ENCODE data around the gene KAT5. TPM values are rescaled to one million over a fixed set of nuclear protein-coding genes. Genes with fewer than 3 reads are reported as not detected.

KAT5 gene
- total and polyA plus RNA-seq, 2 donors (not counting 3 experiments of a cell fraction or from before 2014, with no cell fraction given): 35.8 to 48.8 TPM

DNA sequence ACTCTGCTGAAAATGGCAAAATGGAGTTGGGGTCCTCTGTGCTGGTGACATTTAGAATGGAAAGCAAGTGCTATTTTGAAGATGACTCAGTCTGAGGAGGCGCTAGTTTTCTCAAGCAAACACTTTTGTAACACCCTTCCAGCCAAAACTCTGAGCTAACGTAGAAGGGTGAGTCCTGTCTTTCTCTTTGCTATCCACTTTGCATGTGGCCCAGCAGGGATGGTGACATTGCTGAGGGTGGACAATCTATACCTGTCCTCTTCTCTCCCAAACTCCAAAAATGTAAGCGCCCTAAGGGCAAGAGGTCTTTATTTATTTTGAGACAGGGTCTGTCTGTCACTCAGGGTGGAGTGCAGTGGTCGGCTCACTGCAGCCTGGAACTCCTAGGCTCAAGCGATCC lies 3.6 kb upstream of the KAT5 start:
- no peaks in the 10 kb centered on the region for H3K36me3 ChIP-seq (ENCODE audit: control insufficient read depth in 2 of 2, extremely low read depth in 1 of 2, insufficient read depth in 2 of 2, low read length in 2 of 2)
- no peak overlapping the region for H2AFZ ChIP-seq (ENCODE audit: low read depth, low read length)
- TF ChIP-seq JUN (IDR thresholded peaks at IDR 0.05; ENCODE audit: borderline replicate concordance, insufficient read depth, insufficient read length, low read depth) (no peak), MAX (IDR thresholded peaks at IDR 0.05; ENCODE audit: insufficient read depth, insufficient read length) (no peak), MYC (IDR thresholded peaks at IDR 0.05; ENCODE audit: low read depth, low read length) (no peak)
- intact Hi-C loops (cut with micrococcal nuclease) (no loop called here), dilution Hi-C loops (cut with MboI; ENCODE audit: extremely low pct_ligation_motif_present, low sequenced_read_pairs) (no loop called here)
- peaks cover 0 to 5% of the 10 kb centered on the region in 2 experiments for H3K27me3 ChIP-seq (ENCODE audit: control insufficient read depth in 2 of 2, insufficient read depth in 2 of 2, low read length in 2 of 2)
- H3K4me1 ChIP-seq (ENCODE audit: control insufficient read depth, extremely low read depth, insufficient read depth, low read length): peaks cover 6% of the 10 kb centered on the region
- H3K79me2 ChIP-seq (ENCODE audit: control insufficient read depth, insufficient read depth, low read length): no peaks in the 10 kb centered on the region
- H3K9me3 ChIP-seq (replicated peaks; ENCODE audit: control insufficient read depth, insufficient read depth, low read length): no peaks in the 10 kb centered on the region
- H4K20me1 ChIP-seq (replicated peaks; ENCODE audit: control insufficient read depth, extremely low read depth, insufficient read depth, low read length): no peaks in the 10 kb centered on the region
- BruUV-seq (replicated peaks): no TSS peak
- no peak overlapping the region for H3K4me3 ChIP-seq (replicated peaks in 1 of 3; ENCODE audit: insufficient read depth in 1 of 3, low read depth in 1 of 3, low read length in 3 of 3)
- H3K9ac ChIP-seq (replicated peaks; ENCODE audit: extremely low read depth, insufficient read depth, low read length): no peak overlapping the region
- ChIA-PET CTCF (no interaction called here), POLR2A (interaction anchor here (0.6 kb wide), 1 partner anchor 99 kb away, joined by 6 read pairs; no protein-coding TSS in a partner anchor)
- H3K4me2 ChIP-seq (ENCODE audit: insufficient read depth, low read length): no peak overlapping the region
- H3K9me1 ChIP-seq (replicated peaks; ENCODE audit: control insufficient read depth, extremely low read depth, insufficient read depth, low read length): no peaks in the 10 kb centered on the region
- H3K27ac ChIP-seq (ENCODE audit: insufficient read depth, low read depth, low read length): no peak overlapping the region
- FAIRE-seq (no peak), DNase-seq (ENCODE audit: low read depth, low spot score) (no peak)

DNA sequence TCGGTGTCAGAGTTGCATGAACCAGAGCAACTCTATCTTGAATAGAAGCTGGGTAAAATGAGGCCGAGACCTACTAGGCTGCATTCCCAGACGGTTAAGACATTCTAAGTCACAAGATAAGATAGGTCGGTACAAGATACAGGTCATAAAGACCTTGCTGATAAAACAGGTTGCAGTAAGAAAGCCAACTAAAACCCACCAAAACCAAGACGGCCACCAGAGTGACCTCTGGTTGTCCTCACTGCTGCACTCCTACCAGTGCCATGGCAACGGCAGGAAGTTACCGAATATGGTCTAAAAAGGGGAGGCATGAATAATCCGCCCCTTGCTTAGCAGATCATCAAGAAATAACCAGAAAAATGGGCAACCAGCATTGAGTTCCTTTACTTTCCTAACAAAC lies 2.4 kb upstream of the KAT5 start:
- Histone ChIP-seq H3K9ac (replicated peaks; ENCODE audit: extremely low read depth, insufficient read depth, low read length) (no peak overlapping the region), H3K36me3 (ENCODE audit: control insufficient read depth in 2 of 2, extremely low read depth in 1 of 2, insufficient read depth in 2 of 2, low read length in 2 of 2) (peaks cover 0 to 5% of the 10 kb centered on the region in 2 experiments), H3K27ac (ENCODE audit: insufficient read depth, low read depth, low read length) (no peak overlapping the region), H3K4me3 (replicated peaks in 1 of 3; ENCODE audit: insufficient read depth in 1 of 3, low read depth in 1 of 3, low read length in 3 of 3) (no peak overlapping the region), H2AFZ (ENCODE audit: low read depth, low read length) (no peak overlapping the region), H3K4me1 (ENCODE audit: control insufficient read depth, extremely low read depth, insufficient read depth, low read length) (peaks cover 6% of the 10 kb centered on the region), H3K9me3 (replicated peaks; ENCODE audit: control insufficient read depth, insufficient read depth, low read length) (no peaks in the 10 kb centered on the region), H3K79me2 (ENCODE audit: control insufficient read depth, insufficient read depth, low read length) (no peaks in the 10 kb centered on the region), H4K20me1 (replicated peaks; ENCODE audit: control insufficient read depth, extremely low read depth, insufficient read depth, low read length) (no peaks in the 10 kb centered on the region), H3K4me2 (ENCODE audit: insufficient read depth, low read length) (no peak overlapping the region), H3K9me1 (replicated peaks; ENCODE audit: control insufficient read depth, extremely low read depth, insufficient read depth, low read length) (no peaks in the 10 kb centered on the region), H3K27me3 (ENCODE audit: control insufficient read depth in 2 of 2, insufficient read depth in 2 of 2, low read length in 2 of 2) (peaks cover 0 to 2% of the 10 kb centered on the region in 2 experiments)
- intact Hi-C loops (cut with micrococcal nuclease) (no loop called here), dilution Hi-C loops (cut with MboI; ENCODE audit: extremely low pct_ligation_motif_present, low sequenced_read_pairs) (no loop called here)
- ChIA-PET POLR2A (interaction anchor here (1.1 kb wide), 1 partner anchor 11 kb away, joined by 3 read pairs; the partner anchor contains the start of gene RNASEH2C), CTCF (no interaction called here)
- FAIRE-seq: peak; percentile 21
- TF ChIP-seq, protein P1, sequence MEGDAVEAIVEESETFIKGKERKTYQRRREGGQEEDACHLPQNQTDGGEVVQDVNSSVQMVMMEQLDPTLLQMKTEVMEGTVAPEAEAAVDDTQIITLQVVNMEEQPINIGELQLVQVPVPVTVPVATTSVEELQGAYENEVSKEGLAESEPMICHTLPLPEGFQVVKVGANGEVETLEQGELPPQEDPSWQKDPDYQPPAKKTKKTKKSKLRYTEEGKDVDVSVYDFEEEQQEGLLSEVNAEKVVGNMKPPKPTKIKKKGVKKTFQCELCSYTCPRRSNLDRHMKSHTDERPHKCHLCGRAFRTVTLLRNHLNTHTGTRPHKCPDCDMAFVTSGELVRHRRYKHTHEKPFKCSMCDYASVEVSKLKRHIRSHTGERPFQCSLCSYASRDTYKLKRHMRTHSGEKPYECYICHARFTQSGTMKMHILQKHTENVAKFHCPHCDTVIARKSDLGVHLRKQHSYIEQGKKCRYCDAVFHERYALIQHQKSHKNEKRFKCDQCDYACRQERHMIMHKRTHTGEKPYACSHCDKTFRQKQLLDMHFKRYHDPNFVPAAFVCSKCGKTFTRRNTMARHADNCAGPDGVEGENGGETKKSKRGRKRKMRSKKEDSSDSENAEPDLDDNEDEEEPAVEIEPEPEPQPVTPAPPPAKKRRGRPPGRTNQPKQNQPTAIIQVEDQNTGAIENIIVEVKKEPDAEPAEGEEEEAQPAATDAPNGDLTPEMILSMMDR (IDR thresholded peaks at IDR 0.05; ENCODE audit: extremely low read depth in 1 of 2, insufficient read depth in 1 of 2, low read depth in 1 of 2, low read length in 2 of 2): no peak
- TF ChIP-seq MYC (IDR thresholded peaks at IDR 0.05; ENCODE audit: low read depth, low read length) (no peak), FOS (IDR thresholded peaks at IDR 0.05; ENCODE audit: borderline replicate concordance, insufficient read depth, low read length) (no peak), POLR2A (IDR thresholded peaks at IDR 0.05; ENCODE audit: low read depth, low read length) (no peak), POLR2AphosphoS5 (IDR thresholded peaks at IDR 0.05; ENCODE audit: insufficient read depth, low read depth, low read length) (no peak), EZH2 (IDR thresholded peaks at IDR 0.05; ENCODE audit: borderline replicate concordance, low read depth, low read length, severe bottlenecking) (no peak), MAX (IDR thresholded peaks at IDR 0.05; ENCODE audit: insufficient read depth, insufficient read length) (no peak), GATA2 (IDR thresholded peaks at IDR 0.05; ENCODE audit: insufficient read depth, insufficient read length, low read depth, low read length) (no peak)
- no peak for DNase-seq (ENCODE audit: low read depth, low spot score)
- no TSS peak for BruUV-seq (replicated peaks)

Measured in endothelial cell of umbilical vein (primary cell).